BE2C (cell line): ENCODE data around the gene GPC5.

Experiments
- DNase-seq: peaks from one replicate; pipeline ENCODE4 v3.0.0-alpha.2; 2020
- H3K27me3 ChIP-seq: fragments of 250-450 bp; sonication (Bioruptor Pico); 2 replicates; pipeline ENCODE4 v1.5.1; 2020; ENCODE audit warnings: mild to moderate bottlenecking
- H3K36me3 ChIP-seq: fragments of 250-450 bp; sonication (Bioruptor Pico); 2 replicates; pipeline ENCODE4 v1.5.1; 2020; ENCODE audit warnings: mild to moderate bottlenecking
- H3K4me1 ChIP-seq: fragments of 250-450 bp; sonication (Bioruptor Pico); 2 replicates; pipeline ENCODE4 v1.5.1; 2020
- H3K4me3 ChIP-seq: 2 replicates; pipeline ENCODE4 v1.5.1; 2011; ENCODE audit warnings: low read depth, low read length
- H3K9me3 ChIP-seq: fragments of 250-450 bp; sonication (Bioruptor Pico); 2 replicates; pipeline ENCODE4 v1.5.1; 2020
- CTCF ChIP-seq: IDR thresholded peaks from 2 replicates; pipeline ENCODE4 v1.5.1; 2012; ENCODE audit warnings: mild to moderate bottlenecking, low read depth, low read length

GPC5 gene

GRCh38 chr13:91621963-91622362 is 223.5 kb downstream of the GPC5 start:
- no peak for TF ChIP-seq CTCF
- Histone ChIP-seq H3K27me3 (no peaks in the 10 kb centered on the region), H3K36me3 (no peaks in the 10 kb centered on the region), H3K9me3 (no peaks in the 10 kb centered on the region; the same call in 1 of the 2 replicates), H3K4me3 (no peak overlapping the region), H3K4me1 (peaks cover 26% of the 10 kb centered on the region)
- no peak for DNase-seq

- Histone ChIP-seq H3K9me3 (no peaks in the 10 kb centered on the region), H3K36me3 (no peaks in the 10 kb centered on the region), H3K4me3 (no peak overlapping the region), H3K27me3 (no peaks in the 10 kb centered on the region), H3K4me1 (peaks cover 26% of the 10 kb centered on the region)
- TF ChIP-seq CTCF, result no peak
- no peak for DNase-seq
Measured at GRCh38 chr13:91622778-91623550, 224.5 kb downstream of the GPC5 start.

GRCh38 chr13:91627952-91628739 is 229.7 kb downstream of the GPC5 start:
- H3K27me3 ChIP-seq, result no peaks in the 10 kb centered on the region
- no peak for TF ChIP-seq CTCF
- DNase-seq, result no peak

GRCh38 chr13:91630946-91631345 is 232.5 kb downstream of the GPC5 start:
- Histone ChIP-seq H3K27me3 (no peaks in the 10 kb centered on the region), H3K9me3 (no peaks in the 10 kb centered on the region), H3K4me3 (no peak overlapping the region), H3K36me3 (no peaks in the 10 kb centered on the region), H3K4me1 (no peaks in the 10 kb centered on the region; the same call in 1 of the 2 replicates)
- no peak for DNase-seq
- TF ChIP-seq CTCF, result no peak

More at GRCh38 chr13:91627952-91628739, 229.7 kb downstream of the GPC5 start:
- Histone ChIP-seq H3K4me1 (peaks cover 4% of the 10 kb centered on the region; the same call in 1 of the 2 replicates), H3K4me3 (no peak overlapping the region), H3K36me3 (no peaks in the 10 kb centered on the region), H3K9me3 (no peaks in the 10 kb centered on the region)

GRCh38 chr13:91632086-91632485 is 233.7 kb downstream of the GPC5 start:
- TF ChIP-seq CTCF, result no peak
- no peaks in the 10 kb centered on the region for H3K27me3 ChIP-seq

More at GRCh38 chr13:91632086-91632485, 233.7 kb downstream of the GPC5 start:
- H3K9me3 ChIP-seq, result no peaks in the 10 kb centered on the region
- H3K4me3 ChIP-seq, result no peak overlapping the region
- no peaks in the 10 kb centered on the region; the same call in 1 of the 2 replicates for H3K4me1 ChIP-seq
- no peaks in the 10 kb centered on the region for H3K36me3 ChIP-seq
- no peak for DNase-seq
